GM23248 (cell line): Measurements from ENCODE around the gene GALNT17. TPM values are rescaled to one million over a fixed set of nuclear protein-coding genes. Genes with fewer than 3 reads are reported as not detected.

Source experiments
- DNase-seq: peaks from one replicate; pipeline ENCODE4 v3.0.0-alpha.2; 2015
- H2AFZ ChIP-seq: fragments of 200-600 bp; sonication (generic); 2 replicates; pipeline ENCODE4 v1.6.1; 2016; ENCODE audit warnings: antibody characterized with exemption
- H3F3A ChIP-seq: fragments of 200-600 bp; sonication (generic); 2 replicates; pipeline ENCODE4 v1.6.1; 2016; ENCODE audit warnings: mild to moderate bottlenecking, antibody characterized with exemption, mixed run types; ENCODE audit not compliant: insufficient read depth
- H3K27ac ChIP-seq: fragments of 200-600 bp; sonication (generic); 2 replicates; pipeline ENCODE4 v1.5.1; 2016; ENCODE audit warnings: mild to moderate bottlenecking
- H3K27me3 ChIP-seq: fragments of 200-600 bp; sonication (generic); replicated peaks from 2 replicates; pipeline ENCODE4 v1.6.1; 2016; ENCODE audit warnings: mild to moderate bottlenecking; ENCODE audit not compliant: insufficient read depth
- H3K36me3 ChIP-seq: fragments of 200-600 bp; sonication (generic); 2 replicates; pipeline ENCODE4 v1.6.1; 2016; ENCODE audit warnings: low read depth, mild to moderate bottlenecking
- H3K4me1 ChIP-seq: fragments of 200-600 bp; sonication (generic); 2 replicates; pipeline ENCODE4 v1.6.1; 2016; ENCODE audit warnings: mild to moderate bottlenecking; ENCODE audit not compliant: insufficient read depth
- H3K4me2 ChIP-seq: fragments of 200-600 bp; sonication (generic); one replicate; pipeline ENCODE4 v1.6.1; 2016; ENCODE audit warnings: mild to moderate bottlenecking; ENCODE audit not compliant: unreplicated experiment
- H3K4me3 ChIP-seq: fragments of 200-600 bp; sonication (generic); 2 replicates; pipeline ENCODE4 v1.5.1; 2016; ENCODE audit warnings: mild to moderate bottlenecking
- H3K79me2 ChIP-seq: fragments of 200-600 bp; sonication (generic); 2 replicates; pipeline ENCODE4 v1.6.1; 2016; ENCODE audit warnings: mild to moderate bottlenecking; ENCODE audit not compliant: insufficient read depth
- H3K9ac ChIP-seq: fragments of 200-600 bp; sonication (generic); 2 replicates; pipeline ENCODE4 v1.6.1; 2016; ENCODE audit warnings: mild to moderate bottlenecking
- H3K9me2 ChIP-seq: fragments of 200-600 bp; sonication (generic); 2 replicates; pipeline ENCODE4 v1.6.1; 2016; ENCODE audit warnings: mixed run types, mild to moderate bottlenecking, moderate library complexity; ENCODE audit not compliant: insufficient read depth
- H3K9me3 ChIP-seq: fragments of 200-600 bp; sonication (generic); one replicate; pipeline ENCODE4 v1.6.1; 2017; ENCODE audit warnings: low read depth
- H4K20me1 ChIP-seq: fragments of 200-600 bp; sonication (generic); 2 replicates; pipeline ENCODE4 v1.6.0; 2016; ENCODE audit not compliant: insufficient read depth
- EZH2 ChIP-seq: fragments of 200-600 bp; sonication (generic); IDR thresholded peaks from 2 replicates; pipeline ENCODE4 v1.6.1; 2018; ENCODE audit warnings: antibody characterized with exemption, mild to moderate bottlenecking; ENCODE audit not compliant: insufficient read depth, poor library complexity, severe bottlenecking
- EZH2phosphoT487 ChIP-seq: fragments of 200-600 bp; sonication (generic); IDR thresholded peaks from 2 replicates; pipeline ENCODE4 v1.6.1; 2018; ENCODE audit warnings: antibody characterized with exemption, moderate library complexity, mild to moderate bottlenecking, low read depth; ENCODE audit not compliant: insufficient read depth
- WGBS, 2 experiments: methylation state at CpG; one replicate each; pipeline ENCODE4 v1.1.6; 2015 to 2017; ENCODE audit warnings: low lambda C conversion rate in 2 of 2, low coverage in 1 of 2; ENCODE audit errors: missing lambda C conversion rate in 2 of 2; 5-methylcytosine and 5-hydroxymethylcytosine counted together
- in situ Hi-C: fragments of 300-500 bp; cut with MboI; formaldehyde crosslinking; loops from 2 replicates; pipeline ENCODE4 v1.15.0; 2020
- polyA plus RNA-seq: library from polyadenylated mRNA; unstranded; fragments of >200 nt; fragmentation: Nextera tagmentation; extraction: Ambion mirVana; gene quantifications from 2 replicates; pipeline ENCODE4 v1.2.1, GENCODE V29; 2016
- total RNA-seq: library from RNA; depleted of rRNA; stranded (reverse); fragments of >200 nt; shearing (Covaris generic); gene quantifications from 2 replicates; pipeline ENCODE4 v1.2.3, GENCODE V29; 2014

Gene GALNT17
- total and polyA plus RNA-seq, 2 experiments from 2014 or later, result not detected

GRCh38 chr7:71237945-71238344, 106.0 kb downstream of the GALNT17 start:
- no peaks in the 10 kb centered on the region for H3F3A ChIP-seq

GRCh38 chr7:71238581-71239295, 106.8 kb downstream of the GALNT17 start:
- no peaks in the 10 kb centered on the region for H3F3A ChIP-seq
- no peak overlapping the region for H3K27ac ChIP-seq
- H3K4me1 ChIP-seq, result no peaks in the 10 kb centered on the region
- TF ChIP-seq EZH2 (no peak), EZH2phosphoT487 (no peak)
- H4K20me1 ChIP-seq, result no peaks in the 10 kb centered on the region
- 19 to 20% methylated on average over 7 of the region's 7 CpGs for WGBS, 2 experiments
- in situ Hi-C loops, result no loop called here
- no peak overlapping the region for H3K9ac ChIP-seq
- no peaks in the 10 kb centered on the region for H3K9me3 ChIP-seq
- H3K79me2 ChIP-seq, result no peaks in the 10 kb centered on the region
- no peaks in the 10 kb centered on the region for H3K9me2 ChIP-seq
- no peak overlapping the region for H2AFZ ChIP-seq
- no peaks in the 10 kb centered on the region for H3K27me3 ChIP-seq
- no peak overlapping the region for H3K4me2 ChIP-seq
- no peak overlapping the region for H3K4me3 ChIP-seq
- no peaks in the 10 kb centered on the region for H3K36me3 ChIP-seq
- DNase-seq, result no peak

More at GRCh38 chr7:71237945-71238344, 106.0 kb downstream of the GALNT17 start:
- H3K9me2 ChIP-seq, result no peaks in the 10 kb centered on the region
- H3K4me3 ChIP-seq, result no peak overlapping the region
- no peak for DNase-seq
- no peak overlapping the region for H3K4me2 ChIP-seq
- no peaks in the 10 kb centered on the region for H4K20me1 ChIP-seq
- no peaks in the 10 kb centered on the region for H3K9me3 ChIP-seq
- no peaks in the 10 kb centered on the region for H3K27me3 ChIP-seq
- TF ChIP-seq EZH2 (no peak), EZH2phosphoT487 (no peak)
- no peak overlapping the region for H3K9ac ChIP-seq
- H3K36me3 ChIP-seq, result no peaks in the 10 kb centered on the region
- in situ Hi-C loops, result no loop called here
- no peaks in the 10 kb centered on the region for H3K4me1 ChIP-seq
- no peaks in the 10 kb centered on the region for H3K79me2 ChIP-seq
- WGBS, 2 experiments, result 18 to 21% methylated on average over 2 of the region's 2 CpGs
- H2AFZ ChIP-seq, result no peak overlapping the region
- no peak overlapping the region for H3K27ac ChIP-seq

GRCh38 chr7:71239586-71240268, 107.8 kb downstream of the GALNT17 start:
- WGBS, 2 experiments, result 2 to 3% methylated on average over 8 of the region's 8 CpGs
- no peaks in the 10 kb centered on the region for H3F3A ChIP-seq
- H3K4me2 ChIP-seq, result no peak overlapping the region
- no peaks in the 10 kb centered on the region for H3K36me3 ChIP-seq
- TF ChIP-seq EZH2phosphoT487 (no peak), EZH2 (no peak)
- no peak overlapping the region for H3K27ac ChIP-seq
- DNase-seq, result no peak
- H3K27me3 ChIP-seq, result no peaks in the 10 kb centered on the region
- H2AFZ ChIP-seq, result no peak overlapping the region
- no peaks in the 10 kb centered on the region for H3K79me2 ChIP-seq
- no peaks in the 10 kb centered on the region for H3K4me1 ChIP-seq
- no peak overlapping the region for H3K9ac ChIP-seq
- H3K9me2 ChIP-seq, result no peaks in the 10 kb centered on the region
- no peaks in the 10 kb centered on the region for H3K9me3 ChIP-seq
- in situ Hi-C loops, result no loop called here
- no peaks in the 10 kb centered on the region for H4K20me1 ChIP-seq
- H3K4me3 ChIP-seq, result no peak overlapping the region

DNA sequence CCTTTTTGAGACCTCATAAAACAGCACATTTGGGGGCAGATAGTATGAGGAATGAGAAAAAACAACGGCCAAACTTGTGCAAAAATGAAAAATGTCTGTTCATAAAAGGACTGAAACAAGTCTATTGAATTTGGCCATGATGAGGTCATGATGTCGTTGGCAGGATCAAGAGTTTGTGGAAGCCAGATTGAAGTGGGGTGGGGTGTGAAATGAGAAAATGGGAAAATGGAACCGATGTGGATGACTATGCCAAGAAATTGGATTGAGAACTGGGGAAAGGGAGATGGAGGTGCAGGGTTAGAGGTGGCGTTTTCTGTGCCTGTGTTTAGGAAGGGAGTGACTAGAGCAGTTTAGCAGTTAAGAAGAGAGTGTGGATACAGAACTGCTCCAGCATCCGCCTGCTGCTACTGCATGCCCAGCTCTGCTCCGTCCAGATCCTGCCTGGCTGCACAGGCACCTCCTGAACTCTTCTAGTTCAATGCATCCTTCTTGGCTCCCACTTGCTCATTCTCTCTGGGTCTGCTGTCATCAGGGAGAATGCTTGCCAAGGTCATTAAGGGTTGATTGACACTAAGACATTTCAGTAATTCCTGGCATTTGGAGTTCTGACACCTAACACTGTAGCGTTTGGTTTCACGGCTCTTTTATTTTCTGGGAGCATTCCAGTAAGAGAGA, 111.9 kb downstream of the GALNT17 start:
- 6 to 9% methylated on average over 8 of the region's 8 CpGs for WGBS, 2 experiments
- H3K4me2 ChIP-seq, result no peak overlapping the region
- H3K79me2 ChIP-seq, result no peaks in the 10 kb centered on the region
- no peak overlapping the region for H3K9ac ChIP-seq
- DNase-seq, result no peak
- H2AFZ ChIP-seq, result no peak overlapping the region
- H4K20me1 ChIP-seq, result no peaks in the 10 kb centered on the region
- no peaks in the 10 kb centered on the region for H3K27me3 ChIP-seq
- no peaks in the 10 kb centered on the region for H3K9me3 ChIP-seq
- H3K27ac ChIP-seq, result no peak overlapping the region
- no peaks in the 10 kb centered on the region for H3F3A ChIP-seq
- TF ChIP-seq EZH2phosphoT487 (no peak), EZH2 (no peak)
- H3K4me1 ChIP-seq, result no peaks in the 10 kb centered on the region
- H3K36me3 ChIP-seq, result no peaks in the 10 kb centered on the region
- H3K4me3 ChIP-seq, result no peak overlapping the region
- in situ Hi-C loops, result no loop called here
- no peaks in the 10 kb centered on the region for H3K9me2 ChIP-seq
